Endothelial cell (in vitro differentiated cells): Measurements from ENCODE around the gene DEUP1. TPM values are rescaled to one million over a fixed set of nuclear protein-coding genes. Genes with fewer than 3 reads are reported as not detected.

ENCODE experiments used
- DNase-seq: peaks from one replicate; pipeline ENCODE4 v3.0.0; 2021; ENCODE audit warnings: low spot score
- H3K27ac Mint-ChIP-seq: one replicate; pipeline ENCODE4 v1.8.0; 2021; ENCODE audit warnings: mixed read lengths, inconsistent platforms; ENCODE audit not compliant: unreplicated experiment
- H3K27me3 Mint-ChIP-seq: one replicate; pipeline ENCODE4 v1.8.0; 2021; ENCODE audit warnings: mild to moderate bottlenecking, moderate library complexity, mixed read lengths, inconsistent platforms; ENCODE audit not compliant: unreplicated experiment
- H3K36me3 Mint-ChIP-seq: one replicate; pipeline ENCODE4 v1.8.0; 2021; ENCODE audit warnings: mild to moderate bottlenecking, low read depth, mixed read lengths, inconsistent platforms; ENCODE audit not compliant: unreplicated experiment
- H3K4me1 Mint-ChIP-seq: one replicate; pipeline ENCODE4 v1.8.0; 2021; ENCODE audit warnings: mild to moderate bottlenecking, mixed read lengths, inconsistent platforms; ENCODE audit not compliant: unreplicated experiment
- H3K4me3 Mint-ChIP-seq: one replicate; pipeline ENCODE4 v1.8.0; 2021; ENCODE audit warnings: mild to moderate bottlenecking, mixed read lengths, inconsistent platforms; ENCODE audit not compliant: unreplicated experiment
- H3K9me3 Mint-ChIP-seq: one replicate; pipeline ENCODE4 v1.8.0; 2021; ENCODE audit warnings: mixed read lengths, inconsistent platforms; ENCODE audit not compliant: unreplicated experiment
- CTCF ChIP-seq: fragments of 200-600 bp; sonication (generic); IDR thresholded peaks from one replicate; pipeline ENCODE4 v1.5.0; 2021; ENCODE audit warnings: antibody characterized with exemption; ENCODE audit not compliant: unreplicated experiment
- total RNA-seq: library from RNA; stranded (reverse); fragmentation: NEBNext Ultra II Directional; extraction: Animal tissue kit (Norgen Biotek cat#: 25700); gene quantifications from one replicate; pipeline ENCODE4 v1.2.1, GENCODE V29; 2021; ENCODE audit not compliant: unreplicated experiment

The DEUP1 gene
- total RNA-seq, 1 donor from 2014 or later, result not detected

GRCh38 chr11:93389737-93390136, 59.2 kb downstream of the DEUP1 start:
- Mint-ChIP-seq H3K4me1 (no peaks in the 10 kb centered on the region), H3K27me3 (peaks cover 1% of the 10 kb centered on the region), H3K9me3 (no peaks in the 10 kb centered on the region), H3K27ac (no peak overlapping the region), H3K36me3 (no peaks in the 10 kb centered on the region), H3K4me3 (no peak overlapping the region)
- no peak for DNase-seq
- TF ChIP-seq CTCF, result no peak

- Mint-ChIP-seq H3K36me3 (no peaks in the 10 kb centered on the region), H3K4me3 (no peak overlapping the region), H3K27me3 (peaks cover 1% of the 10 kb centered on the region), H3K9me3 (no peaks in the 10 kb centered on the region), H3K4me1 (no peaks in the 10 kb centered on the region), H3K27ac (no peak overlapping the region)
- no peak for DNase-seq
- no peak for TF ChIP-seq CTCF
These were observed 62.3 kb downstream of the DEUP1 start for GRCh38 chr11:93392867-93393266.

GRCh38 chr11:93393386-93393785, 62.8 kb downstream of the DEUP1 start:
- H3K27me3 Mint-ChIP-seq, result peaks cover 1% of the 10 kb centered on the region
- no peak overlapping the region for H3K27ac Mint-ChIP-seq
- H3K4me1 Mint-ChIP-seq, result no peaks in the 10 kb centered on the region
- no peaks in the 10 kb centered on the region for H3K9me3 Mint-ChIP-seq
- DNase-seq, result no peak
- no peak overlapping the region for H3K4me3 Mint-ChIP-seq
- TF ChIP-seq CTCF, result no peak
- H3K36me3 Mint-ChIP-seq, result no peaks in the 10 kb centered on the region

GRCh38 chr11:93394488-93394887, 63.9 kb downstream of the DEUP1 start:
- no peaks in the 10 kb centered on the region for H3K9me3 Mint-ChIP-seq
- no peak overlapping the region for H3K4me3 Mint-ChIP-seq

GRCh38 chr11:93396316-93396715, 65.8 kb downstream of the DEUP1 start:
- Mint-ChIP-seq H3K36me3 (no peaks in the 10 kb centered on the region), H3K4me3 (no peak overlapping the region), H3K27ac (no peak overlapping the region), H3K9me3 (no peaks in the 10 kb centered on the region), H3K4me1 (no peaks in the 10 kb centered on the region), H3K27me3 (peaks cover 1% of the 10 kb centered on the region)
- no peak for TF ChIP-seq CTCF
- DNase-seq, result no peak

More at GRCh38 chr11:93394488-93394887, 63.9 kb downstream of the DEUP1 start:
- no peaks in the 10 kb centered on the region for H3K36me3 Mint-ChIP-seq
- H3K4me1 Mint-ChIP-seq, result no peaks in the 10 kb centered on the region
- no peak overlapping the region for H3K27ac Mint-ChIP-seq
- no peak for TF ChIP-seq CTCF
- peaks cover 1% of the 10 kb centered on the region for H3K27me3 Mint-ChIP-seq
- no peak for DNase-seq
